ENCODE measurements around the gene ZNF273.

Gene ZNF273

GRCh38 chr7:64877714-64878610 is 25.1 kb upstream of the ZNF273 start:
- POLR2A ChIA-PET: no interaction called here
- Histone ChIP-seq H3K27me3 (replicated peaks in 2 of 5; ENCODE audit: control insufficient read depth in 4 of 5, insufficient read depth in 5 of 5, low read length in 4 of 5) (peaks cover 0 to 34% (median 12%) of the 10 kb centered on the region in 5 experiments), H3K9me3 (ENCODE audit: control extremely low read depth in 1 of 5, control insufficient read depth in 4 of 5, insufficient read depth in 2 of 5, low read depth in 1 of 5, low read length in 4 of 5) (peaks cover 0 to 58% (median 39%) of the 10 kb centered on the region in 5 experiments), H3K4me1 (ENCODE audit: control extremely low read depth in 1 of 4, control insufficient read depth in 4 of 4, insufficient read depth in 4 of 4, low read length in 3 of 4) (peaks cover 0 to 14% (median 9%) of the 10 kb centered on the region in 4 experiments), H3K27ac (ENCODE audit: insufficient read depth in 1 of 2, low read depth in 1 of 2, low read length in 2 of 2, poor library complexity in 1 of 2, severe bottlenecking in 2 of 2) (no peak overlapping the region), H3K36me3 (ENCODE audit: control insufficient read depth in 4 of 4, insufficient read depth in 4 of 4, low read length in 3 of 4) (no peaks in the 10 kb centered on the region), H3K4me3 (ENCODE audit: control insufficient read depth in 1 of 7, extremely low read depth in 1 of 7, insufficient read depth in 4 of 7, low read depth in 2 of 7, low read length in 6 of 7) (peak overlapping the region in 6 of 7 experiments; percentile 2 to 69 (median 47))
- DNase-seq: no peak
- CTCF ChIA-PET: no interaction called here
- 71% methylated on average over 27 of the region's 34 CpGs for WGBS (ENCODE audit: insufficient coverage)

- WGBS (ENCODE audit: insufficient coverage): 100% methylated on average over 3 of the region's 5 CpGs
- Histone ChIP-seq H3K4me3 (ENCODE audit: control insufficient read depth in 1 of 7, extremely low read depth in 1 of 7, insufficient read depth in 4 of 7, low read depth in 2 of 7, low read length in 6 of 7) (no peak overlapping the region), H3K9me3 (ENCODE audit: control extremely low read depth in 1 of 5, control insufficient read depth in 4 of 5, insufficient read depth in 2 of 5, low read depth in 1 of 5, low read length in 4 of 5) (peaks cover 0 to 64% (median 45%) of the 10 kb centered on the region in 5 experiments), H3K4me1 (ENCODE audit: control extremely low read depth in 1 of 4, control insufficient read depth in 4 of 4, insufficient read depth in 4 of 4, low read length in 3 of 4) (peaks cover 0 to 16% (median 9%) of the 10 kb centered on the region in 4 experiments), H3K36me3 (ENCODE audit: control insufficient read depth in 4 of 4, insufficient read depth in 4 of 4, low read length in 3 of 4) (no peaks in the 10 kb centered on the region), H3K27me3 (replicated peaks in 2 of 5; ENCODE audit: control insufficient read depth in 4 of 5, insufficient read depth in 5 of 5, low read length in 4 of 5) (peaks cover 0 to 41% (median 17%) of the 10 kb centered on the region in 5 experiments), H3K27ac (ENCODE audit: insufficient read depth in 1 of 2, low read depth in 1 of 2, low read length in 2 of 2, poor library complexity in 1 of 2, severe bottlenecking in 2 of 2) (no peak overlapping the region)
- CTCF ChIA-PET: no interaction called here
- DNase-seq: no peak
- POLR2A ChIA-PET: no interaction called here
Observed at GRCh38 chr7:64878684-64879083, 24.4 kb upstream of the ZNF273 start.

- DNase-seq: peak in 2 of 3 donors; percentile 25 to 56
- H3K9me3 ChIP-seq (ENCODE audit: control extremely low read depth in 1 of 5, control insufficient read depth in 4 of 5, insufficient read depth in 2 of 5, low read depth in 1 of 5, low read length in 4 of 5): peaks cover 0 to 68% (median 49%) of the 10 kb centered on the region in 5 experiments
- peaks cover 0 to 46% (median 20%) of the 10 kb centered on the region in 5 experiments for H3K27me3 ChIP-seq (replicated peaks in 2 of 5; ENCODE audit: control insufficient read depth in 4 of 5, insufficient read depth in 5 of 5, low read length in 4 of 5)
- CTCF ChIA-PET: no interaction called here
- POLR2A ChIA-PET: no interaction called here
- whole genome bisulfite sequencing (ENCODE audit: insufficient coverage): 68% methylated on average over 7 of the region's 9 CpGs
- no peak overlapping the region for H3K4me3 ChIP-seq (ENCODE audit: control insufficient read depth in 1 of 7, extremely low read depth in 1 of 7, insufficient read depth in 4 of 7, low read depth in 2 of 7, low read length in 6 of 7)
- no peaks in the 10 kb centered on the region for H3K36me3 ChIP-seq (ENCODE audit: control insufficient read depth in 4 of 4, insufficient read depth in 4 of 4, low read length in 3 of 4)
- H3K27ac ChIP-seq (ENCODE audit: insufficient read depth in 1 of 2, low read depth in 1 of 2, low read length in 2 of 2, poor library complexity in 1 of 2, severe bottlenecking in 2 of 2): no peak overlapping the region
- H3K4me1 ChIP-seq (ENCODE audit: control extremely low read depth in 1 of 4, control insufficient read depth in 4 of 4, insufficient read depth in 4 of 4, low read length in 3 of 4): peaks cover 0 to 16% (median 9%) of the 10 kb centered on the region in 4 experiments
Observed at GRCh38 chr7:64879086-64879730, 23.9 kb upstream of the ZNF273 start.

- CTCF ChIA-PET: no interaction called here
- H3K9me3 ChIP-seq (ENCODE audit: control extremely low read depth in 1 of 5, control insufficient read depth in 4 of 5, insufficient read depth in 2 of 5, low read depth in 1 of 5, low read length in 4 of 5): peaks cover 0 to 66% (median 51%) of the 10 kb centered on the region in 5 experiments
Observed at GRCh38 chr7:64879800-64880199, 23.3 kb upstream of the ZNF273 start.

GRCh38 chr7:64880322-64881297 is 22.5 kb upstream of the ZNF273 start:
- 99% methylated on average over 28 of the region's 38 CpGs for WGBS (ENCODE audit: insufficient coverage)
- POLR2A ChIA-PET: no interaction called here
- H3K27me3 ChIP-seq (replicated peaks in 2 of 5; ENCODE audit: control insufficient read depth in 4 of 5, insufficient read depth in 5 of 5, low read length in 4 of 5): peaks cover 0 to 57% (median 25%) of the 10 kb centered on the region in 5 experiments

More at GRCh38 chr7:64879800-64880199, 23.3 kb upstream of the ZNF273 start:
- Histone ChIP-seq H3K27me3 (replicated peaks in 2 of 5; ENCODE audit: control insufficient read depth in 4 of 5, insufficient read depth in 5 of 5, low read length in 4 of 5) (peaks cover 0 to 51% (median 22%) of the 10 kb centered on the region in 5 experiments), H3K4me3 (ENCODE audit: control insufficient read depth in 1 of 7, extremely low read depth in 1 of 7, insufficient read depth in 4 of 7, low read depth in 2 of 7, low read length in 6 of 7) (no peak overlapping the region), H3K27ac (ENCODE audit: insufficient read depth in 1 of 2, low read depth in 1 of 2, low read length in 2 of 2, poor library complexity in 1 of 2, severe bottlenecking in 2 of 2) (no peak overlapping the region), H3K36me3 (ENCODE audit: control insufficient read depth in 4 of 4, insufficient read depth in 4 of 4, low read length in 3 of 4) (no peaks in the 10 kb centered on the region), H3K4me1 (ENCODE audit: control extremely low read depth in 1 of 4, control insufficient read depth in 4 of 4, insufficient read depth in 4 of 4, low read length in 3 of 4) (peaks cover 0 to 16% (median 9%) of the 10 kb centered on the region in 4 experiments)
- 98% methylated on average over 17 of the region's 17 CpGs for WGBS (ENCODE audit: insufficient coverage)
- no peak for DNase-seq
- POLR2A ChIA-PET: no interaction called here

GRCh38 chr7:64881461-64882287 is 21.4 kb upstream of the ZNF273 start:
- peaks cover 0 to 16% (median 9%) of the 10 kb centered on the region in 4 experiments for H3K4me1 ChIP-seq (ENCODE audit: control extremely low read depth in 1 of 4, control insufficient read depth in 4 of 4, insufficient read depth in 4 of 4, low read length in 3 of 4)
- H3K4me3 ChIP-seq (ENCODE audit: control insufficient read depth in 1 of 7, extremely low read depth in 1 of 7, insufficient read depth in 4 of 7, low read depth in 2 of 7, low read length in 6 of 7): peak overlapping the region in 3 of 7 experiments; percentile 42 to 73 (median 63)
- H3K36me3 ChIP-seq (ENCODE audit: control insufficient read depth in 4 of 4, insufficient read depth in 4 of 4, low read length in 3 of 4): no peaks in the 10 kb centered on the region
- WGBS (ENCODE audit: insufficient coverage): 89% methylated on average over 21 of the region's 26 CpGs
- H3K27me3 ChIP-seq (replicated peaks in 2 of 5; ENCODE audit: control insufficient read depth in 4 of 5, insufficient read depth in 5 of 5, low read length in 4 of 5): peaks cover 0 to 57% (median 25%) of the 10 kb centered on the region in 5 experiments
- peaks cover 0 to 57% (median 50%) of the 10 kb centered on the region in 5 experiments for H3K9me3 ChIP-seq (ENCODE audit: control extremely low read depth in 1 of 5, control insufficient read depth in 4 of 5, insufficient read depth in 2 of 5, low read depth in 1 of 5, low read length in 4 of 5)
- no peak for DNase-seq
- CTCF ChIA-PET: no interaction called here
- POLR2A ChIA-PET: no interaction called here
- no peak overlapping the region for H3K27ac ChIP-seq (ENCODE audit: insufficient read depth in 1 of 2, low read depth in 1 of 2, low read length in 2 of 2, poor library complexity in 1 of 2, severe bottlenecking in 2 of 2)

More at GRCh38 chr7:64880322-64881297, 22.5 kb upstream of the ZNF273 start:
- H3K36me3 ChIP-seq (ENCODE audit: control insufficient read depth in 4 of 4, insufficient read depth in 4 of 4, low read length in 3 of 4): no peaks in the 10 kb centered on the region
- peaks cover 0 to 60% (median 50%) of the 10 kb centered on the region in 5 experiments for H3K9me3 ChIP-seq (ENCODE audit: control extremely low read depth in 1 of 5, control insufficient read depth in 4 of 5, insufficient read depth in 2 of 5, low read depth in 1 of 5, low read length in 4 of 5)
- H3K4me1 ChIP-seq (ENCODE audit: control extremely low read depth in 1 of 4, control insufficient read depth in 4 of 4, insufficient read depth in 4 of 4, low read length in 3 of 4): peaks cover 0 to 16% (median 9%) of the 10 kb centered on the region in 4 experiments
- H3K27ac ChIP-seq (ENCODE audit: insufficient read depth in 1 of 2, low read depth in 1 of 2, low read length in 2 of 2, poor library complexity in 1 of 2, severe bottlenecking in 2 of 2): no peak overlapping the region
- no peak for DNase-seq
- CTCF ChIA-PET: no interaction called here
- no peak overlapping the region for H3K4me3 ChIP-seq (ENCODE audit: control insufficient read depth in 1 of 7, extremely low read depth in 1 of 7, insufficient read depth in 4 of 7, low read depth in 2 of 7, low read length in 6 of 7)

Measured in common myeloid progenitor, CD34-positive (primary cell).